ENCODE results near the gene PDXP.

- TF ChIP-seq, protein P1, sequence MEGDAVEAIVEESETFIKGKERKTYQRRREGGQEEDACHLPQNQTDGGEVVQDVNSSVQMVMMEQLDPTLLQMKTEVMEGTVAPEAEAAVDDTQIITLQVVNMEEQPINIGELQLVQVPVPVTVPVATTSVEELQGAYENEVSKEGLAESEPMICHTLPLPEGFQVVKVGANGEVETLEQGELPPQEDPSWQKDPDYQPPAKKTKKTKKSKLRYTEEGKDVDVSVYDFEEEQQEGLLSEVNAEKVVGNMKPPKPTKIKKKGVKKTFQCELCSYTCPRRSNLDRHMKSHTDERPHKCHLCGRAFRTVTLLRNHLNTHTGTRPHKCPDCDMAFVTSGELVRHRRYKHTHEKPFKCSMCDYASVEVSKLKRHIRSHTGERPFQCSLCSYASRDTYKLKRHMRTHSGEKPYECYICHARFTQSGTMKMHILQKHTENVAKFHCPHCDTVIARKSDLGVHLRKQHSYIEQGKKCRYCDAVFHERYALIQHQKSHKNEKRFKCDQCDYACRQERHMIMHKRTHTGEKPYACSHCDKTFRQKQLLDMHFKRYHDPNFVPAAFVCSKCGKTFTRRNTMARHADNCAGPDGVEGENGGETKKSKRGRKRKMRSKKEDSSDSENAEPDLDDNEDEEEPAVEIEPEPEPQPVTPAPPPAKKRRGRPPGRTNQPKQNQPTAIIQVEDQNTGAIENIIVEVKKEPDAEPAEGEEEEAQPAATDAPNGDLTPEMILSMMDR (IDR thresholded peaks at IDR 0.05; ENCODE audit: low read depth, low read length, poor library complexity, severe bottlenecking) = no peak
- TF ChIP-seq EZH2phosphoT487 (IDR thresholded peaks at IDR 0.05; ENCODE audit: borderline replicate concordance, low read length) = no peak
Measured at GRCh38 chr22:37631448-37632173, 26.9 kb upstream of the PDXP start.

Measured in DOHH2 (cell line).